ENCODE measurements around the gene CROCC. TPM values are rescaled to one million over a fixed set of nuclear protein-coding genes. Genes with fewer than 3 reads are reported as not detected.

Gene CROCC
- total RNA-seq, 1 donor from 2014 or later: 34.5 TPM

- Mint-ChIP-seq H3K4me3 (ENCODE audit: unreplicated experiment) (no peak overlapping the region), H3K27me3 (ENCODE audit: unreplicated experiment) (no peaks in the 10 kb centered on the region), H3K27ac (ENCODE audit: unreplicated experiment) (no peak overlapping the region), H3K36me3 (ENCODE audit: unreplicated experiment) (peaks cover 34% of the 10 kb centered on the region), H3K4me1 (ENCODE audit: unreplicated experiment) (peaks cover 30% of the 10 kb centered on the region), H3K9me3 (ENCODE audit: unreplicated experiment) (no peaks in the 10 kb centered on the region)
- DNase-seq (ENCODE audit: extremely low spot score, unreplicated experiment): no peak
- TF ChIP-seq CTCF (IDR thresholded peaks at IDR 0.05): no peak
Observed at GRCh38 chr1:17017435-17017834, 95.7 kb downstream of the CROCC start.

GRCh38 chr1:17018849-17019248 is 97.1 kb downstream of the CROCC start:
- H3K27ac Mint-ChIP-seq (ENCODE audit: unreplicated experiment): no peak overlapping the region
- no peak for TF ChIP-seq CTCF (IDR thresholded peaks at IDR 0.05)
- H3K27me3 Mint-ChIP-seq (ENCODE audit: unreplicated experiment): no peaks in the 10 kb centered on the region
- H3K36me3 Mint-ChIP-seq (ENCODE audit: unreplicated experiment): peaks cover 45% of the 10 kb centered on the region
- peaks cover 17% of the 10 kb centered on the region for H3K4me1 Mint-ChIP-seq (ENCODE audit: unreplicated experiment)
- no peaks in the 10 kb centered on the region for H3K9me3 Mint-ChIP-seq (ENCODE audit: unreplicated experiment)
- H3K4me3 Mint-ChIP-seq (ENCODE audit: unreplicated experiment): no peak overlapping the region
- DNase-seq (ENCODE audit: extremely low spot score, unreplicated experiment): no peak

GRCh38 chr1:17020502-17020901 is 98.8 kb downstream of the CROCC start:
- Mint-ChIP-seq H3K4me1 (ENCODE audit: unreplicated experiment) (peaks cover 11% of the 10 kb centered on the region), H3K36me3 (ENCODE audit: unreplicated experiment) (peaks cover 57% of the 10 kb centered on the region), H3K27me3 (ENCODE audit: unreplicated experiment) (no peaks in the 10 kb centered on the region), H3K27ac (ENCODE audit: unreplicated experiment) (no peak overlapping the region), H3K4me3 (ENCODE audit: unreplicated experiment) (no peak overlapping the region), H3K9me3 (ENCODE audit: unreplicated experiment) (no peaks in the 10 kb centered on the region)
- TF ChIP-seq CTCF (IDR thresholded peaks at IDR 0.05): no peak
- DNase-seq (ENCODE audit: extremely low spot score, unreplicated experiment): no peak

- Mint-ChIP-seq H3K4me1 (ENCODE audit: unreplicated experiment) (no peaks in the 10 kb centered on the region), H3K4me3 (ENCODE audit: unreplicated experiment) (no peak overlapping the region), H3K9me3 (ENCODE audit: unreplicated experiment) (no peaks in the 10 kb centered on the region), H3K27me3 (ENCODE audit: unreplicated experiment) (no peaks in the 10 kb centered on the region), H3K36me3 (ENCODE audit: unreplicated experiment) (peaks cover 61% of the 10 kb centered on the region), H3K27ac (ENCODE audit: unreplicated experiment) (no peak overlapping the region)
- no peak for TF ChIP-seq CTCF (IDR thresholded peaks at IDR 0.05)
- DNase-seq (ENCODE audit: extremely low spot score, unreplicated experiment): no peak
Observed at GRCh38 chr1:17021896-17022295, 100.2 kb downstream of the CROCC start.

Other genes starting within 250 kb of the CROCC start
- 2,650 and 2,859 TPM in 2 replicates for gene RNU1-4, start 181.4 kb upstream of the CROCC start, total RNA-seq
- gene RNU1-2, start 26.0 kb upstream of the CROCC start, total RNA-seq: 2,650 and 2,859 TPM in 2 replicates
- 169 and 172 TPM in 2 replicates for gene MFAP2, start 58.7 kb downstream of the CROCC start, total RNA-seq
- 69.6 and 69.9 TPM in 2 replicates for gene ATP13A2, start 90.0 kb downstream of the CROCC start, total RNA-seq
- gene SDHB, start 132.1 kb downstream of the CROCC start, total RNA-seq: 56.5 and 69.0 TPM in 2 replicates
- gene PADI2, start 197.5 kb downstream of the CROCC start, total RNA-seq: 111 TPM in 2 replicates